ENCODE measurements around the gene ZNF180.
"Not testable (repeated sequence)": the region's sequence is repeated elsewhere in the genome, so short reads cannot be mapped to it uniquely, and the experiment has no call there.

ZNF180 gene

GRCh38 chr19:44499962-44500949 is at the start of gene ZNF180:
TSS of gene ZNF180 (minus strand) at chr19:44500522. CDS start at chr19:44497334, 3,188 bp downstream.
- DNase-seq, result peak; percentile 98

GRCh38 chr19:44549507-44549906 is 49.2 kb upstream of the ZNF180 start:
- DNase-seq, result no peak

DNA sequence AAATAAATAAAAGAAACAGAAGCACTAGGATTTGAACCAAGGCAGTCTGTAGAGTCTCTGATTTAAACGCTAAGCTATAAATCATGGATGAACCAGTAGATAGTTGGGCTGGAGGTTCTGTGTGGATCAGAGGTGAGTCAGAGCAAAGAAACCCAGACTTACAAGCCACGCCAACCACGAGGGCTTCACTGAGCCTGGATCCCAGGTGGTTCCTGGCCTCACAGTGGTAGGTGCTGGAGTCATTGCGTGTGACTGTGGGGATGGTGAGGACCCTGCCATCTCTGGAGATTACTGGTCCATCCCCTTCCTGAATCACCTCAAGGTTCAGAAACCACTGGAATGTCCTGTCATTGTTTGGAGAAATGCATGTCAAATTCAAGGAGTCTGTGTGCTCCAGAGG is 48.4 kb upstream of the ZNF180 start:
- no peak for DNase-seq

GRCh38 chr19:44544031-44544430 is 43.7 kb upstream of the ZNF180 start:
- no peak for DNase-seq

DNA sequence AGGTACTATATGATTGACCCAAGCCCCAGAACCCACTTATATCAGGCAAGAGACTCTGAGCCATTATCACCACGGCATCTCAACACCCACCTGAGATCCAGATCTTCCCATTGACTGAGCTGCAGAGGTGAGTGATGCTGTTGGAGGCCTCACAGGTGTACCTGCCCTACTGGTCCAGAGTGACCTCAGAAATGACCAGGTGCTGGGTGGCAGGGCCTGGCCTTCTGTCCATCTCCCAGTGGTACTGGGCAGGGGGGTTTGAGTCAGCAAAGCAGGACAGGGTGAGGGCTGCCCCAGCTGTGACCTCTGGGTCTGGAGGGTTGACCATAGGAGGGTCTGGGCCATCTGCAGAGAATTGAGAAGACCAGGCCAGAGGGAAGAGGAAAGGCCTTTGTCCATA is 42.3 kb upstream of the ZNF180 start:
- DNase-seq, result no peak

DNA sequence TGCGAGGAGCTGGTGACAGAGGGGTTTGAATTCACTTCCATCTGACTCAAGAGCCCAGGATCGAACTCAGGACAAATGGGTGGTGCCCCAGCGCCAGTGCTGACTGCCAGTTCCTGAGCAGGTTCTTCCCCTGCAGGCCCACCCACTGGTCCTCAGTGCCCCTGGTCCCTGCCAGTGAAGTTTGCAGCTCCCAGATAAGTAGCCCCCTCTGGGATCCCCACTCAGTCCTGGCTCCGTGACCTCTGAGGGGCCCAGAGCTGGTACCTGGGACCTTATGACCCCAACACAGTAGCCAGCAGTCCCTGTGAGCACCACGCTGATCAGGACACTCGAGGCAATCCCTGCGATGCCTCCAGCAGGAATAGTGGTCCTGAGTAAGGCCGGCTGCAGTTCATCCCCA is 40.4 kb upstream of the ZNF180 start:
- DNase-seq, result no peak

- no peak for DNase-seq
Measured at GRCh38 chr19:44539991-44540390, 39.7 kb upstream of the ZNF180 start.

DNA sequence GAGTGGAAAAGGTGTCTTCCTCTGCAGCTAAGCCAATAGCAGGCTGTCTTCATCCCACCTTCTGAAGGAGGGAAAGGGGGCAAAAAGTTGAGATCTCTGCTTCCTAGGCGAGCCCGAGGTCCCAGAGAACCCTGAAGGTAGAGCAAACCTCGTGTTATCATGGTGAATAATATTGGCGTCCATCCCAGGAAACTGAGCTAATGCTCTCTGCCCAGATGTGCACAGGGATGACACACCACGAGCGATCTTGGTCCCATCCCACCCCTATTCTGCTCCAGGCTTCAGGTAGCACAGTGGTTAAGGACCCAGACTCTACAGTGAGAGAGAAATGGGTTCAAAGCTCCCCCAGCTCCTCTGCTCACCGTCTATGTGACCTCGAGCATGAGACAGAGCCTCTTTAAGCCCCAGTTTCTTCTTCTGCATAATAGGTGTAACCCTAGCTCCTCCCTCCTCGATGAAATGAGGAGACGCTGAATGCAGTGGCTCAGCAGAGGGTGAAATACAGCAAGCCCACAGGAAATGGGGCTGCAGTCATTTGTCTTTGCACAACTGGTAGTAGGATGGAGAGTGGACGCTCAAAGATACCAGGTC is 39.0 kb upstream of the ZNF180 start:
- DNase-seq, result no peak

DNA sequence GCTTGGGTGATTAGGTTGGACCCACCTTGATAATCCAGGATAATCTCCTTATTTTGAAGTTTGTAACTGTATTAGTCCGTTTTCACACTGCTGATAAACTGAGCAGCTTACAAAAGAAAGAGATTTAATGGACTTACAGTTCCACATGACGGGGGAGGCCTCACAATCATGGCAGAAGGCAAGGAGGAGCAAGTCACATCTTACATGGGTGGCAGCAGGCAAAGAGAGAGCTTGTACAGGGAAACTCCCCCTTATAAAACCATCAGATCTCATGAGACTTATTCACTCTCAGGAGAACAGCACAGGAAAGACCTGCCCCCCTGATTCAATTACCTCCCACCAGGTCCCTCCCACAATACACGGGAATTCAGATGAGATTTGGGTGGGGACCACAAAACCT is 35.0 kb upstream of the ZNF180 start:
- DNase-seq, result not testable (repeated sequence)

DNA sequence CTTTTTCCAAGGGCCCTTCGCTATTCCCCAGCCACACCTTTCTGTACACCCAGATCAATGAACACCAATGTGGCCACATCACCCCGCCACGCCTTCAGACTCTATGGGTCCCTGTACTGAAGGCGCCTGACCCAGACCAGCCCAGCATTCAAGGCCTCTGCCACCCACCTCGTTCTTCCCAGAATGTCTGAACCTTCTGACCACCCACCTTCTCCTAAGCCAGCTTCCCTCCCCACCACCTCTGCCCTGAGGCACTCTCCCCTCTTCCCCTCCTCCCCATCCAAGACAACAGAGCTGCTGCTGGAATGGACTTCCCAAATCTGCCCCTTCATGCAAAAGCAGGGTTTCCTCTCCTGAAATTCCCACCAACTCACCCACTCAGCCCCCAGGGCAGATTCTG is 32.5 kb upstream of the ZNF180 start:
- no peak for DNase-seq

DNA sequence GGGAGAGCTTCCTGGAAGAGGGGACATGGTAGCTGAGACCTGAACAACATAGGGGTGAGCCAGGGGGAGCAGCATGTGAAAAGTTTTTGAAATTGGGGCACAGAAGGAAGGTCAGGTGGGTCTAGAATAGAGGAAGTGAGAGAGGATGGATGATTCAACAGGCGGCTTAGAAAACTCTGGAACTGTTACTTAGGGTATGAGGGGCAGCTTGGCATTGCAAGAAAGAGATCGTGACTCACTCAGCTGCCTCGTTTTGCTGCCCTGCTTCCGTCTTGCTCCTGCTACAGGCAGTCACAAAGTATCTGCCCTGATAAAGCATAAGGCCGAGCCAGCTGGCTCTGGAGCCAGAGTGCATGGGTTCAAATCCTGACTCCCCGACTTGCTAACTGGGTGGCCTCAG is 30.5 kb upstream of the ZNF180 start:
- DNase-seq, result no peak

DNA sequence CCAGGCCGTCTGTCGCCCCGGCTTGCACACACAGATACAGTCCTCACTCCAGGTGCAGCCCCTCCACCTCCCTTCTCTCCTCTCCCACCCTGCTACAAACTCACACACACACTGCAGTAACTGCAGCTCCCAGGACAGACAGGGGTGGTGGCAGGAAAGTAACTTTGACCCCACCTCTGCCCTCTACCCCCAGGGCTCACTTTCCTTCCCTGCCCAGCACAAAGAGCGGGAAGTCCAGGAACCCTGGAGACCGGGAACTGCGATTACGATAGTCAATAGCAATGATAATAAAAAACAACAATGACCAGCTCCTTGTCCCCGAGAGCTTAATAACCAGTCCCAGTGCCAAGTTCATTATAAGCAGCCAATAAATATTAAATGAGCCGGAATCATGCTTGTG is 29.2 kb upstream of the ZNF180 start, which contains the start of gene CEACAM20:
Gene CEACAM20 (minus strand): TSS at position 140 of the 400 bp plus-strand sequence. CDS start 166 bp downstream, outside the sequence.
- DNase-seq, result no peak

DNA sequence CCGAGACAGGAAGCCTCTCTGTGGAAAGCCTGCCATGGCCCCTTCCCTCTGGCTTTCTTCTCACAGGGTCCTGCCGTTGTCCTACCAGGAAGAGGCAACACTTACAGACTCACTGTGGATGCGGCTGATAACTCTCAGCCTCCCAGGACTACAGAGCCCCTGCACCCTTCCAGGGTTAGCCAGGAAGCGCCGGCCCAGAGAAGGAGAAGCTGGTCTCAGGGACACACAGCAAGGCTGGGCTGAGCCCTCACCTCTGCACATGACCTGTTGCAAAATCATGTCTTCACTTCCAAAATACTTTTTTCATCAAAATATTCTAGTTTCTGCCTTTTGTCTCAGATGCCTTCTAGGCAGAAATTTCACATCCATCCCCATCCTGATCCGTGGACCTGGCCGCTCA is 27.2 kb upstream of the ZNF180 start:
- no peak for DNase-seq

- no peak for DNase-seq
Measured at GRCh38 chr19:44525721-44526430, 25.6 kb upstream of the ZNF180 start.

DNA sequence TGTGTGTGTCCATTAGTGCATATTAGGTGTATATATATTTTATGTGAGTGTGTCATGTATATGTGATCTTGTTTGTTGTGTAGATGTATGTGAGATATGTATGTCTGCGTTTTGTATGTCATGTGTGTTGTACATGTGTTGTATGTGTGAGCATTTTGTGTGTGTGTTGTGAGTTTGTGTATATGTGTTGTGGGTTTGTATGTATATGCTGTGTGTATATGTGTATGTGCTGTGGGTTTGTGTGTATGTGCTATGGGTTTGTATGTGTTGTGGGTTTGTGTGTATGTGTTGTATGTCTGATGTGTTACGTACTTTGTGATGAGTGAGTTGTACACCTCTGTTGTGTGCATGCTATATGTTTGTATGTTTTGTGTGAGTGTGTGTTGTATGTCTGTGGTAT is 21.0 kb upstream of the ZNF180 start:
- no peak for DNase-seq

DNA sequence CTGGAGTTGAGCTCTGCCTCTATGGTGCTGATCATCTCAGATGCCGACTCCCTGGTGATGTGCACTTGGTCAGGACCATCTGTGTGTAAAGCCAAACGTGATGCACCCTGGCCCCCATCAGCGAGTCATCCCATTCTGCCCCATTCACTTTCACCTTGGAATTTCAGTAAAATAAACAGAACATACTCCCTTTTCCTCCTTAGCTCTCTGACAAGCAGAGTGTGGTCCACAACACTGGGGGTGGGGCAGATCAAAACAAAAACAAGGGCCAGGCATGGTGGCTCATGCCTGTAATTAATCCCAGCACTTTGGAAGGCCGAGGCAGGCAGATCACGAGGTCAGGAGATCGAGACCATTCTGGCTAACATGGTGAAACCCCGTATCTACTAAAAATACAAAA is 16.8 kb upstream of the ZNF180 start:
- no peak for DNase-seq

GRCh38 chr19:44515907-44516306 is 15.6 kb upstream of the ZNF180 start:
- no peak for DNase-seq

- no peak for DNase-seq
Measured at GRCh38 chr19:44515031-44515430, 14.7 kb upstream of the ZNF180 start.

DNA sequence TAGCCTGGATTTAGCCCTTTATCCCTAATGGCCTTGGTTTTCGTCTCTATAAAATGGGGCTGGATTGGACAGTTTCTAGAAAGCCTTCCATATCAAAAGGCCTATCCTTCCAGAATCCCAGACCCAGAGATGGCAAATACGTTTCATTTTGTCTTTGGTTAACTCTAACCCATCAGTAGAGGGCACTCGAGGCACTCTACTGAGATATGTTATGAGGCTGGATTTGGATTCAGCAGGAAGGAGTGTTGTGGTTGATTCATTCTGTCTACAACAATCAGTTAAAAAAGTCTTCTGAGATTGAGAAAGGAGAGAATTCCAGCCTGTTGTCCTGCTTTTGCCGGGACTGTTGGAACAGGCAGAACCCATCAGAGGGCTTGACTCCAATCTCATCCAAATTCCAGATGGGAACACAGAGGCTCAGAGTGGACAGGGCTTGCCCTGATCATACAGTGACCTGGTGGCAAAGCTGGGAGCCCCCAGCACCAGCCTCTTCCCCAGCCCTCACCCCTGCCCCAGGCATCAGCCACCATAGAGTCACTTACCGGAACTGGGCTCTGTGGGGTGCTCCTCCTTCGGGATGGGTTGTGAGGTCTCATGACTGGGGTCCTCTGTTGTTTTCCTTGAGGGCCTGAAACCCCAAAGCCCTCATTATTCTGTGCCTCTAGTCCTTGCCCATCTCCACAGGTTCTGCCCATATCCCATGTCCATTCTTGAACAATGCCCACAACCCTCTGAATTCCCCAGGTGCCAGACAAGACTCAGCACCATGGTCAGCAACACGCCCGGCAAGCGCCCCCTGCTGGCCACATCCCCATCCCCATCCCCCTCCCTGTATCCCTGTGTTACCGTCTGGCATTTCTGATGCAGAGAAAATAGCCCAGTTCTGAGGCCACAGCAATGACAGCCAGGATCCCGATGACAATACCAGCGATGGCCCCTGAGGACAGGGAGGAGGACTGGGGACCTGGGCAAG is 12.3 kb upstream of the ZNF180 start:
- peak; percentile 75 for DNase-seq

DNA sequence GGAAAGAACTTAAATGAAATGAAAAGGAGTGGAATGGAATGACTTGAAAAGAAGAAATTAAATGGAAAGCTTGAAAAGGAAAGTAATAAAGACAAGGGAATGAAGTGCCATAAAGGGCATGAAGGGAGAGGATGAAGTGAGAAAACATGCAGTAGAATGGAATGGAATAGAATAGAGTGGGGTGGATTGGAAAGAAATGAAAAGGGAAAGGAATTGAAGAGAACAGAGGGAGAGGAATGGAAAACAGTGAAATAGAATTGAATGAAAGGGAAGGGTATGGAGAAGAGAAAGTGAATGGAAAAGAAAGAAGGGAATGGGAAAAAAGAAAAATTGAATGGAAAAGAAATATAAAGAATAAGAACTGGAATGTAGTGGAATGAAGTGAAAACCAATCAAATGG is 9.2 kb upstream of the ZNF180 start:
- DNase-seq, result no peak

GRCh38 chr19:44499559-44499958 is 763 bp downstream of the ZNF180 start:
- no peak for DNase-seq

GRCh38 chr19:44498988-44499387 is 1.3 kb downstream of the ZNF180 start:
- DNase-seq, result no peak

All from stimulated activated CD8-positive, alpha-beta memory T cell treated with anti-CD3 and anti-CD28 coated beads, Interleukin-4, amount 100 ng/mL, for 48 hours (primary cell).